Hepatocyte (in vitro differentiated cells): ENCODE data around the gene SETBP1.

ENCODE experiments used
- EZH2phosphoT487 ChIP-seq: fragments of 200-600 bp; sonication (generic); IDR thresholded peaks from one replicate; pipeline ENCODE4 v1.6.1; 2018; ENCODE audit warnings: antibody characterized with exemption, mild to moderate bottlenecking, low read depth, moderate library complexity; ENCODE audit not compliant: unreplicated experiment, severe bottlenecking
- TF ChIP-seq, protein P1 (sequence below): fragments of 200-600 bp; sonication (generic); IDR thresholded peaks from 2 replicates; pipeline ENCODE4 v1.5.1; 2016; ENCODE audit warnings: antibody characterized with exemption, mild to moderate bottlenecking; ENCODE audit not compliant: poor library complexity

GRCh38 chr18:44679056-44679913, 1.4 kb upstream of the SETBP1 start:
- TF ChIP-seq, protein P1, sequence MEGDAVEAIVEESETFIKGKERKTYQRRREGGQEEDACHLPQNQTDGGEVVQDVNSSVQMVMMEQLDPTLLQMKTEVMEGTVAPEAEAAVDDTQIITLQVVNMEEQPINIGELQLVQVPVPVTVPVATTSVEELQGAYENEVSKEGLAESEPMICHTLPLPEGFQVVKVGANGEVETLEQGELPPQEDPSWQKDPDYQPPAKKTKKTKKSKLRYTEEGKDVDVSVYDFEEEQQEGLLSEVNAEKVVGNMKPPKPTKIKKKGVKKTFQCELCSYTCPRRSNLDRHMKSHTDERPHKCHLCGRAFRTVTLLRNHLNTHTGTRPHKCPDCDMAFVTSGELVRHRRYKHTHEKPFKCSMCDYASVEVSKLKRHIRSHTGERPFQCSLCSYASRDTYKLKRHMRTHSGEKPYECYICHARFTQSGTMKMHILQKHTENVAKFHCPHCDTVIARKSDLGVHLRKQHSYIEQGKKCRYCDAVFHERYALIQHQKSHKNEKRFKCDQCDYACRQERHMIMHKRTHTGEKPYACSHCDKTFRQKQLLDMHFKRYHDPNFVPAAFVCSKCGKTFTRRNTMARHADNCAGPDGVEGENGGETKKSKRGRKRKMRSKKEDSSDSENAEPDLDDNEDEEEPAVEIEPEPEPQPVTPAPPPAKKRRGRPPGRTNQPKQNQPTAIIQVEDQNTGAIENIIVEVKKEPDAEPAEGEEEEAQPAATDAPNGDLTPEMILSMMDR: peak; percentile 74
- TF ChIP-seq EZH2phosphoT487: no peak
